Osteocyte (in vitro differentiated cells): ENCODE results near the gene ZNF267. TPM values are rescaled to one million over a fixed set of nuclear protein-coding genes. Genes with fewer than 3 reads are reported as not detected.

ENCODE experiments used
- DNase-seq: peaks from one replicate; pipeline ENCODE4 v3.0.0; 2021; ENCODE audit warnings: mixed read lengths; ENCODE audit not compliant: unreplicated experiment; ENCODE audit errors: extremely low spot score
- H3K27ac Mint-ChIP-seq: one replicate; pipeline ENCODE4 v1.8.0; 2021; ENCODE audit warnings: mild to moderate bottlenecking, mixed read lengths; ENCODE audit not compliant: unreplicated experiment
- H3K27me3 Mint-ChIP-seq: one replicate; pipeline ENCODE4 v1.8.0; 2021; ENCODE audit warnings: mixed read lengths; ENCODE audit not compliant: unreplicated experiment
- H3K36me3 Mint-ChIP-seq: one replicate; pipeline ENCODE4 v1.8.0; 2021; ENCODE audit warnings: mixed read lengths; ENCODE audit not compliant: unreplicated experiment
- H3K4me1 Mint-ChIP-seq: one replicate; pipeline ENCODE4 v1.8.0; 2021; ENCODE audit warnings: mixed read lengths; ENCODE audit not compliant: unreplicated experiment
- H3K4me3 Mint-ChIP-seq: one replicate; pipeline ENCODE4 v1.8.0; 2021; ENCODE audit warnings: mild to moderate bottlenecking, moderate library complexity, mixed read lengths; ENCODE audit not compliant: unreplicated experiment
- H3K9me3 Mint-ChIP-seq: one replicate; pipeline ENCODE4 v1.8.0; 2021; ENCODE audit warnings: mixed read lengths; ENCODE audit not compliant: unreplicated experiment
- total RNA-seq: library from RNA; stranded (reverse); gene quantifications from 2 replicates; pipeline ENCODE4 v1.2.1, GENCODE V29; 2021
- TF ChIP-seq, protein P1 (sequence below): fragments of 200-600 bp; sonication (generic); IDR thresholded peaks from 2 replicates; pipeline ENCODE4 v1.5.0; 2021; ENCODE audit warnings: antibody characterized with exemption, mild to moderate bottlenecking, moderate library complexity

The ZNF267 gene
- total RNA-seq, 1 donor from 2014 or later, result 9.5 TPM

GRCh38 chr16:31875112-31875803 lies 1.7 kb downstream of the ZNF267 start:
- Mint-ChIP-seq H3K36me3 (peaks cover 4% of the 10 kb centered on the region), H3K9me3 (no peaks in the 10 kb centered on the region), H3K4me3 (peak overlapping the region; percentile 96), H3K4me1 (peaks cover 48% of the 10 kb centered on the region), H3K27me3 (no peaks in the 10 kb centered on the region), H3K27ac (peak overlapping the region; percentile 98)
- DNase-seq, result no peak
- TF ChIP-seq, protein P1, sequence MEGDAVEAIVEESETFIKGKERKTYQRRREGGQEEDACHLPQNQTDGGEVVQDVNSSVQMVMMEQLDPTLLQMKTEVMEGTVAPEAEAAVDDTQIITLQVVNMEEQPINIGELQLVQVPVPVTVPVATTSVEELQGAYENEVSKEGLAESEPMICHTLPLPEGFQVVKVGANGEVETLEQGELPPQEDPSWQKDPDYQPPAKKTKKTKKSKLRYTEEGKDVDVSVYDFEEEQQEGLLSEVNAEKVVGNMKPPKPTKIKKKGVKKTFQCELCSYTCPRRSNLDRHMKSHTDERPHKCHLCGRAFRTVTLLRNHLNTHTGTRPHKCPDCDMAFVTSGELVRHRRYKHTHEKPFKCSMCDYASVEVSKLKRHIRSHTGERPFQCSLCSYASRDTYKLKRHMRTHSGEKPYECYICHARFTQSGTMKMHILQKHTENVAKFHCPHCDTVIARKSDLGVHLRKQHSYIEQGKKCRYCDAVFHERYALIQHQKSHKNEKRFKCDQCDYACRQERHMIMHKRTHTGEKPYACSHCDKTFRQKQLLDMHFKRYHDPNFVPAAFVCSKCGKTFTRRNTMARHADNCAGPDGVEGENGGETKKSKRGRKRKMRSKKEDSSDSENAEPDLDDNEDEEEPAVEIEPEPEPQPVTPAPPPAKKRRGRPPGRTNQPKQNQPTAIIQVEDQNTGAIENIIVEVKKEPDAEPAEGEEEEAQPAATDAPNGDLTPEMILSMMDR, result no peak

GRCh38 chr16:31875928-31876547 lies 2.4 kb downstream of the ZNF267 start:
- no peak for DNase-seq
- Mint-ChIP-seq H3K27ac (peak overlapping the region; percentile 98), H3K36me3 (peaks cover 4% of the 10 kb centered on the region), H3K27me3 (no peaks in the 10 kb centered on the region), H3K4me3 (no peak overlapping the region), H3K9me3 (no peaks in the 10 kb centered on the region), H3K4me1 (peaks cover 54% of the 10 kb centered on the region)
- TF ChIP-seq, protein P1, result no peak

GRCh38 chr16:31876951-31877828 lies 3.6 kb downstream of the ZNF267 start:
- Mint-ChIP-seq H3K36me3 (peaks cover 4% of the 10 kb centered on the region), H3K27ac (peak overlapping the region; percentile 98), H3K9me3 (no peaks in the 10 kb centered on the region), H3K4me1 (peaks cover 54% of the 10 kb centered on the region), H3K27me3 (no peaks in the 10 kb centered on the region), H3K4me3 (no peak overlapping the region)
- no peak for DNase-seq
- TF ChIP-seq, protein P1, result no peak

GRCh38 chr16:31877876-31878642 lies 4.5 kb downstream of the ZNF267 start:
- Mint-ChIP-seq H3K27ac (peak overlapping the region; percentile 98), H3K27me3 (no peaks in the 10 kb centered on the region), H3K9me3 (no peaks in the 10 kb centered on the region), H3K36me3 (peaks cover 4% of the 10 kb centered on the region), H3K4me1 (peaks cover 54% of the 10 kb centered on the region), H3K4me3 (no peak overlapping the region)
- no peak for DNase-seq
- TF ChIP-seq, protein P1, result no peak
